Ecto neural progenitor cell (in vitro differentiated cells): ENCODE measurements around the gene UCMA.

Source experiments
- DNase-seq: peaks from one replicate; pipeline ENCODE4 v3.0.0-alpha.2; 2018; ENCODE audit warnings: low spot score

UCMA gene

GRCh38 chr10:13231808-13232207 lies 2.4 kb downstream of the UCMA start:
- no peak for DNase-seq

- DNase-seq = no peak
Observed at GRCh38 chr10:13231190-13231589, 3.0 kb downstream of the UCMA start.

GRCh38 chr10:13227031-13227430 lies 7.1 kb downstream of the UCMA start:
- no peak for DNase-seq

- no peak for DNase-seq
Observed at GRCh38 chr10:13225601-13226000, 8.6 kb downstream of the UCMA start.

- no peak for DNase-seq
Observed at GRCh38 chr10:13224210-13224995, 9.8 kb downstream of the UCMA start.

GRCh38 chr10:13223241-13223640 lies 10.9 kb downstream of the UCMA start:
- DNase-seq = no peak

- no peak for DNase-seq
Observed at GRCh38 chr10:13222566-13222965, 11.6 kb downstream of the UCMA start.

- no peak for DNase-seq
Observed at GRCh38 chr10:13222151-13222550, 12.0 kb downstream of the UCMA start.

GRCh38 chr10:13221572-13221971 lies 12.6 kb downstream of the UCMA start:
- no peak for DNase-seq

- DNase-seq = no peak
Observed at GRCh38 chr10:13219685-13220670, 14.2 kb downstream of the UCMA start.

GRCh38 chr10:13218878-13219277 lies 15.3 kb downstream of the UCMA start:
- no peak for DNase-seq

- no peak for DNase-seq
Observed at GRCh38 chr10:13213163-13213562, 21.0 kb downstream of the UCMA start.

- DNase-seq = no peak
Observed at GRCh38 chr10:13206546-13207443, 27.4 kb downstream of the UCMA start.

- DNase-seq = no peak
Observed at GRCh38 chr10:13206091-13206490, 28.1 kb downstream of the UCMA start.

GRCh38 chr10:13201132-13201531 lies 33.0 kb downstream of the UCMA start:
- DNase-seq = no peak

- DNase-seq = no peak
Observed at GRCh38 chr10:13195016-13195415, 39.2 kb downstream of the UCMA start.

GRCh38 chr10:13193637-13194036 lies 40.5 kb downstream of the UCMA start:
- DNase-seq = no peak

- no peak for DNase-seq
Observed at GRCh38 chr10:13191362-13191761, 42.8 kb downstream of the UCMA start.

- DNase-seq = no peak
Observed at GRCh38 chr10:13190816-13191215, 43.4 kb downstream of the UCMA start.

GRCh38 chr10:13189961-13190360 lies 44.2 kb downstream of the UCMA start:
- no peak for DNase-seq

- DNase-seq = no peak
Observed at GRCh38 chr10:13188593-13188992, 45.6 kb downstream of the UCMA start.

- no peak for DNase-seq
Observed at GRCh38 chr10:13187135-13187534, 47.0 kb downstream of the UCMA start.
